IgD-negative memory B cell (primary cell): ENCODE data around the gene DNAH5. TPM values are rescaled to one million over a fixed set of nuclear protein-coding genes. Genes with fewer than 3 reads are reported as not detected.

Experiments used
- H3K27ac Mint-ChIP-seq, 3 donors: one replicate each; pipeline ENCODE4 v1.8.0; 2020 to 2022; ENCODE audit warnings: mild to moderate bottlenecking in 3 of 3, mixed read lengths in 3 of 3, moderate library complexity in 1 of 3
- H3K27me3 Mint-ChIP-seq: one replicate; pipeline ENCODE4 v1.8.0; 2021; ENCODE audit warnings: mixed read lengths
- H3K36me3 Mint-ChIP-seq: one replicate; pipeline ENCODE4 v1.8.0; 2020; ENCODE audit warnings: mild to moderate bottlenecking, mixed read lengths
- H3K4me1 Mint-ChIP-seq, 3 donors: one replicate each; pipeline ENCODE4 v1.8.0; 2020 to 2022; ENCODE audit warnings: mixed read lengths in 3 of 3, mild to moderate bottlenecking in 1 of 3
- H3K4me3 Mint-ChIP-seq, 4 donors: one replicate each; pipeline ENCODE4 v1.8.0; 2020 to 2022; ENCODE audit warnings: mild to moderate bottlenecking in 4 of 4, mixed read lengths in 4 of 4, moderate library complexity in 3 of 4
- H3K9me3 Mint-ChIP-seq, 3 donors: one replicate each; pipeline ENCODE4 v1.8.0; 2020 to 2021; ENCODE audit warnings: mixed read lengths in 3 of 3, mild to moderate bottlenecking in 1 of 3
- polyA plus RNA-seq: library from polyadenylated mRNA; unstranded; fragments of 300-500 nt; fragmentation: Illumina TruSeq; gene quantifications from one replicate; pipeline ENCODE4 v1.2.3, GENCODE V29; 2021

Gene DNAH5
- polyA plus RNA-seq, 1 donor from 2014 or later, result not detected

- H3K27ac Mint-ChIP-seq, result no peak overlapping the region
Observed at GRCh38 chr5:13921578-13921977, 22.9 kb downstream of the DNAH5 start.

GRCh38 chr5:13919786-13920185, 24.7 kb downstream of the DNAH5 start:
- Mint-ChIP-seq H3K4me1 (no peaks in the 10 kb centered on the region), H3K27ac (no peak overlapping the region), H3K9me3 (peaks cover 0 to 3% (median 0%) of the 10 kb centered on the region in 3 donors), H3K36me3 (peaks cover 2% of the 10 kb centered on the region), H3K27me3 (peaks cover 4% of the 10 kb centered on the region), H3K4me3 (no peak overlapping the region)

More at GRCh38 chr5:13921578-13921977, 22.9 kb downstream of the DNAH5 start:
- H3K4me1 Mint-ChIP-seq, result no peaks in the 10 kb centered on the region
- peaks cover 2% of the 10 kb centered on the region for H3K36me3 Mint-ChIP-seq
- H3K4me3 Mint-ChIP-seq, result no peak overlapping the region
- peaks cover 0 to 3% (median 2%) of the 10 kb centered on the region in 3 donors for H3K9me3 Mint-ChIP-seq
- peaks cover 4% of the 10 kb centered on the region for H3K27me3 Mint-ChIP-seq

GRCh38 chr5:13919087-13919486, 25.4 kb downstream of the DNAH5 start:
- Mint-ChIP-seq H3K27ac (no peak overlapping the region), H3K4me3 (no peak overlapping the region), H3K9me3 (peaks cover 0 to 3% (median 0%) of the 10 kb centered on the region in 3 donors), H3K36me3 (peaks cover 2% of the 10 kb centered on the region), H3K27me3 (peaks cover 4% of the 10 kb centered on the region), H3K4me1 (no peaks in the 10 kb centered on the region)

GRCh38 chr5:13917061-13917460, 27.4 kb downstream of the DNAH5 start:
- no peaks in the 10 kb centered on the region for H3K4me1 Mint-ChIP-seq
- H3K27ac Mint-ChIP-seq, result no peak overlapping the region
- no peak overlapping the region for H3K4me3 Mint-ChIP-seq
- H3K27me3 Mint-ChIP-seq, result no peaks in the 10 kb centered on the region
- peaks cover 0 to 3% (median 0%) of the 10 kb centered on the region in 3 donors for H3K9me3 Mint-ChIP-seq
- H3K36me3 Mint-ChIP-seq, result peaks cover 2% of the 10 kb centered on the region

GRCh38 chr5:13913962-13914361, 30.5 kb downstream of the DNAH5 start:
- Mint-ChIP-seq H3K27me3 (no peaks in the 10 kb centered on the region), H3K36me3 (no peaks in the 10 kb centered on the region), H3K9me3 (peaks cover 0 to 1% (median 0%) of the 10 kb centered on the region in 3 donors), H3K4me3 (no peak overlapping the region), H3K27ac (no peak overlapping the region), H3K4me1 (no peaks in the 10 kb centered on the region)

- Mint-ChIP-seq H3K36me3 (no peaks in the 10 kb centered on the region), H3K9me3 (no peaks in the 10 kb centered on the region), H3K27me3 (peaks cover 3% of the 10 kb centered on the region), H3K4me3 (no peak overlapping the region), H3K4me1 (peaks cover 0 to 1% (median 0%) of the 10 kb centered on the region in 3 donors), H3K27ac (no peak overlapping the region)
Observed at GRCh38 chr5:13910637-13911288, 33.7 kb downstream of the DNAH5 start.

GRCh38 chr5:13910201-13910600, 34.3 kb downstream of the DNAH5 start:
- no peaks in the 10 kb centered on the region for H3K36me3 Mint-ChIP-seq
- no peak overlapping the region for H3K4me3 Mint-ChIP-seq
- H3K9me3 Mint-ChIP-seq, result no peaks in the 10 kb centered on the region
- H3K4me1 Mint-ChIP-seq, result peaks cover 0 to 1% (median 0%) of the 10 kb centered on the region in 3 donors
- no peak overlapping the region for H3K27ac Mint-ChIP-seq
- H3K27me3 Mint-ChIP-seq, result peaks cover 3% of the 10 kb centered on the region

- H3K9me3 Mint-ChIP-seq, result no peaks in the 10 kb centered on the region
- no peaks in the 10 kb centered on the region for H3K36me3 Mint-ChIP-seq
- peaks cover 3% of the 10 kb centered on the region for H3K27me3 Mint-ChIP-seq
- H3K4me1 Mint-ChIP-seq, result peaks cover 0 to 1% (median 0%) of the 10 kb centered on the region in 3 donors
- no peak overlapping the region for H3K27ac Mint-ChIP-seq
- no peak overlapping the region for H3K4me3 Mint-ChIP-seq
Observed at GRCh38 chr5:13909271-13909670, 35.2 kb downstream of the DNAH5 start.

- Mint-ChIP-seq H3K4me1 (peaks cover 0 to 1% (median 0%) of the 10 kb centered on the region in 3 donors), H3K36me3 (no peaks in the 10 kb centered on the region), H3K9me3 (peaks cover 3% of the 10 kb centered on the region in 3 donors), H3K27ac (no peak overlapping the region), H3K4me3 (no peak overlapping the region), H3K27me3 (peaks cover 1% of the 10 kb centered on the region)
Observed at GRCh38 chr5:13898569-13898968, 45.9 kb downstream of the DNAH5 start.

- H3K27ac Mint-ChIP-seq, result no peak overlapping the region
- no peaks in the 10 kb centered on the region for H3K36me3 Mint-ChIP-seq
- H3K4me1 Mint-ChIP-seq, result no peaks in the 10 kb centered on the region
- H3K4me3 Mint-ChIP-seq, result no peak overlapping the region
- H3K9me3 Mint-ChIP-seq, result peaks cover 0 to 25% (median 13%) of the 10 kb centered on the region in 3 donors
- H3K27me3 Mint-ChIP-seq, result no peaks in the 10 kb centered on the region
Observed at GRCh38 chr5:13878357-13878756, 66.1 kb downstream of the DNAH5 start.

GRCh38 chr5:13866792-13867191, 77.7 kb downstream of the DNAH5 start:
- Mint-ChIP-seq H3K27ac (no peak overlapping the region), H3K4me3 (no peak overlapping the region), H3K36me3 (peaks cover 3% of the 10 kb centered on the region), H3K4me1 (no peaks in the 10 kb centered on the region), H3K27me3 (no peaks in the 10 kb centered on the region), H3K9me3 (peaks cover 1 to 10% (median 3%) of the 10 kb centered on the region in 3 donors)

GRCh38 chr5:13865312-13865711, 79.2 kb downstream of the DNAH5 start:
- Mint-ChIP-seq H3K9me3 (peaks cover 0 to 10% (median 3%) of the 10 kb centered on the region in 3 donors), H3K27ac (no peak overlapping the region), H3K4me1 (no peaks in the 10 kb centered on the region), H3K27me3 (no peaks in the 10 kb centered on the region), H3K4me3 (no peak overlapping the region), H3K36me3 (peaks cover 3% of the 10 kb centered on the region)

- Mint-ChIP-seq H3K4me1 (no peaks in the 10 kb centered on the region), H3K27me3 (no peaks in the 10 kb centered on the region), H3K36me3 (no peaks in the 10 kb centered on the region), H3K9me3 (peaks cover 2 to 12% (median 11%) of the 10 kb centered on the region in 3 donors), H3K4me3 (no peak overlapping the region), H3K27ac (no peak overlapping the region)
Observed at GRCh38 chr5:13860146-13860545, 84.3 kb downstream of the DNAH5 start.

- Mint-ChIP-seq H3K4me1 (no peaks in the 10 kb centered on the region), H3K36me3 (no peaks in the 10 kb centered on the region), H3K4me3 (no peak overlapping the region)
Observed at GRCh38 chr5:13859270-13860065, 85.0 kb downstream of the DNAH5 start.

GRCh38 chr5:13843175-13843846, 101.2 kb downstream of the DNAH5 start:
- no peaks in the 10 kb centered on the region for H3K4me1 Mint-ChIP-seq
- no peaks in the 10 kb centered on the region for H3K27me3 Mint-ChIP-seq
- H3K36me3 Mint-ChIP-seq, result no peaks in the 10 kb centered on the region
- H3K4me3 Mint-ChIP-seq, result no peak overlapping the region
- H3K9me3 Mint-ChIP-seq, result peaks cover 0 to 4% (median 0%) of the 10 kb centered on the region in 3 donors
- H3K27ac Mint-ChIP-seq, result no peak overlapping the region

More at GRCh38 chr5:13859270-13860065, 85.0 kb downstream of the DNAH5 start:
- H3K27me3 Mint-ChIP-seq, result no peaks in the 10 kb centered on the region
- H3K27ac Mint-ChIP-seq, result no peak overlapping the region
- H3K9me3 Mint-ChIP-seq, result peaks cover 2 to 12% (median 11%) of the 10 kb centered on the region in 3 donors
